SK-N-SH treated with all-trans-retinoic acid at 6 μM for 48 hours (cell line): Measurements from ENCODE around the gene OTOG.

Experiments used
- ARNTL ChIP-seq: fragments of 450-650 bp; formaldehyde crosslinking; IDR thresholded peaks from 2 replicates; pipeline ENCODE4 v1.5.0; 2020; ENCODE audit warnings: low read depth, mild to moderate bottlenecking, moderate library complexity, borderline replicate concordance
- CSDC2 ChIP-seq: fragments of 250-450 bp; sonication (Bioruptor Pico); IDR thresholded peaks from 2 replicates; pipeline ENCODE4 v1.5.0; 2020; ENCODE audit warnings: mild to moderate bottlenecking, moderate library complexity
- CSRNP3 ChIP-seq: fragments of 250-450 bp; sonication (Bioruptor Pico); IDR thresholded peaks from 2 replicates; pipeline ENCODE4 v1.5.1; 2021; ENCODE audit warnings: mild to moderate bottlenecking, moderate library complexity
- ESRRG ChIP-seq: fragments of 250-450 bp; sonication (Bioruptor Pico); IDR thresholded peaks from 2 replicates; pipeline ENCODE4 v1.6.1; 2021; ENCODE audit warnings: mild to moderate bottlenecking
- GLIS3 ChIP-seq: fragments of 250-450 bp; sonication (Bioruptor Pico); IDR thresholded peaks from 2 replicates; pipeline ENCODE4 v1.5.0; 2020; ENCODE audit warnings: mild to moderate bottlenecking, moderate library complexity
- PPARA ChIP-seq: fragments of 250-450 bp; sonication (Bioruptor Pico); IDR thresholded peaks from 2 replicates; pipeline ENCODE4 v1.5.0; 2020; ENCODE audit warnings: mild to moderate bottlenecking, borderline replicate concordance
- TSHZ2 ChIP-seq: fragments of 250-450 bp; sonication (Bioruptor Pico); IDR thresholded peaks from 2 replicates; pipeline ENCODE4 v1.5.0; 2020; ENCODE audit warnings: mild to moderate bottlenecking, moderate library complexity
- ZFP3 ChIP-seq: fragments of 250-450 bp; sonication (Bioruptor Pico); IDR thresholded peaks from 2 replicates; pipeline ENCODE4 v1.5.0; 2020; ENCODE audit warnings: mild to moderate bottlenecking, moderate library complexity

GRCh38 chr11:17613983-17614382 lies 66.9 kb downstream of the OTOG start:
- TF ChIP-seq GLIS3 (CRISPR knock-in tag) (no peak), ZFP3 (no peak), ARNTL (no peak), ESRRG (CRISPR knock-in tag) (no peak), TSHZ2 (no peak), CSDC2 (CRISPR knock-in tag) (no peak), PPARA (no peak), CSRNP3 (CRISPR knock-in tag) (no peak)
